Tibial artery (tissue), 4 donors: ENCODE data around the gene ZBTB25.
A peak's percentile ranks its signal among the peaks of the same experiment; 100 is the strongest.

ENCODE experiments used
- DNase-seq, 2 donors: peaks; one replicate each; pipeline ENCODE4 v3.0.0-alpha.2; 2019
- H3K27ac ChIP-seq, 2 donors: fragments of 200-600 bp; sonication (generic) in 1 of 2; 1 replicate in 1 of 2; 2 replicates in 1 of 2; pipeline ENCODE4 v1.5.1; 2018 to 2019; ENCODE audit warnings: mild to moderate bottlenecking in 1 of 2
- H3K27me3 ChIP-seq, 2 donors: fragments of 200-600 bp; sonication (generic) in 1 of 2; one replicate each; pipeline versions ENCODE4 v1.5.1 to v1.6.0; 2016 to 2019
- H3K36me3 ChIP-seq, 3 donors: fragments of 200-600 bp; sonication (generic) in 2 of 3; one replicate each; pipeline ENCODE4 v1.5.1; 2016 to 2019; ENCODE audit warnings: mild to moderate bottlenecking in 2 of 3
- H3K4me1 ChIP-seq, 4 donors: fragments of 200-600 bp; sonication (generic) in 2 of 4; 1 replicate in 3 of 4; 2 replicates in 1 of 4; pipeline ENCODE4 v1.5.1; 2016 to 2019
- H3K4me3 ChIP-seq, 2 donors: fragments of 200-600 bp; sonication (generic) in 1 of 2; 1 replicate in 1 of 2; 2 replicates in 1 of 2; pipeline ENCODE4 v1.5.1; 2018 to 2019; ENCODE audit warnings: mild to moderate bottlenecking in 2 of 2
- H3K9me3 ChIP-seq, 3 donors: fragments of 200-600 bp; sonication (generic) in 1 of 3; one replicate each; pipeline ENCODE4 v1.5.1; 2016 to 2019
- CTCF ChIP-seq, 2 experiments: fragments of 200-600 bp in 1 of 2; fragments of 450-650 bp in 1 of 2; IDR thresholded peaks; one replicate each; pipeline ENCODE4 v1.5.1; 2017 to 2019; ENCODE audit warnings: antibody characterized with exemption in 2 of 2, mild to moderate bottlenecking in 1 of 2, moderate library complexity in 1 of 2
- intact Hi-C: fragments of 100-400 bp; cut with DNase I; formaldehyde crosslinking; loops from one replicate; pipeline ENCODE4 v1.15.0; 2023; ENCODE audit warnings: low total_unique reads

ZBTB25 gene

GRCh38 chr14:64504897-64505794 is 1.5 kb upstream of the ZBTB25 start:
- H3K4me3 ChIP-seq: peak overlapping the region; percentile 68 to 92
- peaks cover 0 to 62% (median 35%) of the 10 kb centered on the region in 4 donors for H3K4me1 ChIP-seq
- no peaks in the 10 kb centered on the region for H3K9me3 ChIP-seq
- H3K27me3 ChIP-seq: no peaks in the 10 kb centered on the region
- H3K36me3 ChIP-seq: no peaks in the 10 kb centered on the region
- TF ChIP-seq CTCF (IDR thresholded peaks at IDR 0.05): no peak
- intact Hi-C loops: loop anchor here (5.0 kb wide), 1 partner anchor 257 kb away; no protein-coding TSS in a partner anchor
- DNase-seq: peak; percentile 91 to 95
- peak overlapping the region; percentile 95 to 98 for H3K27ac ChIP-seq

- Histone ChIP-seq H3K4me1 (peaks cover 0 to 67% (median 37%) of the 10 kb centered on the region in 4 donors), H3K4me3 (peak within 1 kb of the TSS; percentile 68 to 92), H3K36me3 (no peaks in the 10 kb centered on the region), H3K27me3 (no peaks in the 10 kb centered on the region), H3K9me3 (no peaks in the 10 kb centered on the region), H3K27ac (peak within 1 kb of the TSS; percentile 95 to 98)
- peak; percentile 85 to 93 for DNase-seq
- no peak for TF ChIP-seq CTCF (IDR thresholded peaks at IDR 0.05)
- intact Hi-C loops: loop anchor here (5.0 kb wide), 1 partner anchor 258 kb away; no protein-coding TSS in a partner anchor
Observed at GRCh38 chr14:64504310-64504896, 765 bp upstream of the ZBTB25 start, which contains the start of gene ZBTB1. TSS of gene ZBTB1 (plus strand) at chr14:64504770. CDS start at chr14:64521505, 16,735 bp downstream.

GRCh38 chr14:64502887-64503433 is 678 bp downstream of the ZBTB25 start:
- intact Hi-C loops: loop anchor here (2.0 to 5.0 kb wide), 2 partner anchors 38 to 259 kb away; partner anchors contain the start of gene HSPA2
- Histone ChIP-seq H3K27ac (peak overlapping the region; percentile 95 to 98), H3K27me3 (no peaks in the 10 kb centered on the region), H3K36me3 (peaks cover 0 to 4% (median 0%) of the 10 kb centered on the region in 3 donors), H3K4me1 (peaks cover 0 to 59% (median 41%) of the 10 kb centered on the region in 4 donors), H3K4me3 (peak overlapping the region; percentile 68 to 92), H3K9me3 (no peaks in the 10 kb centered on the region)
- no peak for DNase-seq
- no peak for TF ChIP-seq CTCF (IDR thresholded peaks at IDR 0.05)

GRCh38 chr14:64502456-64502855 is 1.2 kb downstream of the ZBTB25 start:
- Histone ChIP-seq H3K4me1 (peaks cover 0 to 59% (median 38%) of the 10 kb centered on the region in 4 donors), H3K9me3 (no peaks in the 10 kb centered on the region), H3K36me3 (peaks cover 0 to 4% (median 0%) of the 10 kb centered on the region in 3 donors), H3K27me3 (no peaks in the 10 kb centered on the region), H3K27ac (peak overlapping the region; percentile 95 to 98), H3K4me3 (peak overlapping the region; percentile 68 to 92)
- no peak for TF ChIP-seq CTCF (IDR thresholded peaks at IDR 0.05)
- no peak for DNase-seq
- intact Hi-C loops: loop anchor here (2.0 to 5.0 kb wide), 2 partner anchors 38 to 260 kb away; partner anchors contain the start of gene HSPA2

GRCh38 chr14:64501411-64502171 is 2.0 kb downstream of the ZBTB25 start:
- H3K27ac ChIP-seq: peak overlapping the region; percentile 95 to 98
- no peaks in the 10 kb centered on the region for H3K27me3 ChIP-seq
- peaks cover 0 to 52% (median 34%) of the 10 kb centered on the region in 4 donors for H3K4me1 ChIP-seq
- H3K36me3 ChIP-seq: peaks cover 0 to 4% (median 0%) of the 10 kb centered on the region in 3 donors
- intact Hi-C loops: loop anchor here (2.0 to 5.0 kb wide), 2 partner anchors 39 to 261 kb away; partner anchors contain the start of gene HSPA2
- H3K9me3 ChIP-seq: no peaks in the 10 kb centered on the region
- H3K4me3 ChIP-seq: peak overlapping the region; percentile 68 to 92
- TF ChIP-seq CTCF (IDR thresholded peaks at IDR 0.05): peak in 1 of 2 experiments; percentile 25
- peak; percentile 77 to 89 for DNase-seq
